Trophoblast cell (in vitro differentiated cells and primary cell): ENCODE measurements around the gene ARCN1.
A peak's percentile ranks its signal among the peaks of the same experiment; 100 is the strongest.
"Not testable (repeated sequence)": the region's sequence is repeated elsewhere in the genome, so short reads cannot be mapped to it uniquely, and the experiment has no call there.

Experiments
- DNase-seq, 2 donors: peaks; one replicate each; pipeline ENCODE4 v3.0.0-alpha.2; 2016
- H2AFZ ChIP-seq: 2 replicates; pipeline ENCODE4 v1.6.1; 2013; ENCODE audit warnings: low read length, moderate library complexity, mild to moderate bottlenecking; ENCODE audit not compliant: insufficient read depth, poor library complexity
- H2AK5ac ChIP-seq: 2 replicates; pipeline ENCODE4 v1.6.1; 2013; ENCODE audit warnings: mild to moderate bottlenecking, low read length
- H2BK120ac ChIP-seq: 2 replicates; pipeline ENCODE4 v1.6.1; 2013; ENCODE audit warnings: low read length, mild to moderate bottlenecking, moderate library complexity; ENCODE audit not compliant: insufficient read depth, poor library complexity
- H2BK12ac ChIP-seq: 2 replicates; pipeline ENCODE4 v1.6.1; 2013; ENCODE audit warnings: mild to moderate bottlenecking, low read length, moderate library complexity
- H2BK5ac ChIP-seq: 2 replicates; pipeline ENCODE4 v1.6.1; 2013; ENCODE audit warnings: low read length, low read depth, moderate library complexity, mild to moderate bottlenecking; ENCODE audit not compliant: poor library complexity
- H3K14ac ChIP-seq: 2 replicates; pipeline ENCODE4 v1.6.1; 2013; ENCODE audit warnings: mild to moderate bottlenecking, low read length
- H3K18ac ChIP-seq: 2 replicates; pipeline ENCODE4 v1.6.1; 2013; ENCODE audit warnings: mild to moderate bottlenecking, low read length
- H3K23ac ChIP-seq: 2 replicates; pipeline ENCODE4 v1.6.1; 2013; ENCODE audit warnings: low read length
- H3K27ac ChIP-seq: 2 replicates; pipeline ENCODE4 v1.5.1; 2013; ENCODE audit warnings: low read depth, mild to moderate bottlenecking, inconsistent platforms, low read length, moderate library complexity
- H3K27me3 ChIP-seq: 2 replicates; pipeline ENCODE4 v1.6.1; 2013; ENCODE audit warnings: inconsistent platforms, mild to moderate bottlenecking, low read length, moderate library complexity; ENCODE audit not compliant: insufficient read depth
- H3K36me3 ChIP-seq, 2 experiments: 1 replicate in 1 of 2; 2 replicates in 1 of 2; pipeline ENCODE4 v1.6.1; 2013; ENCODE audit warnings: low read length in 2 of 2, mild to moderate bottlenecking in 2 of 2, moderate library complexity in 1 of 2; ENCODE audit not compliant: insufficient read depth in 2 of 2, control insufficient read depth in 1 of 2
- H3K4ac ChIP-seq: 2 replicates; pipeline ENCODE4 v1.6.1; 2013; ENCODE audit warnings: low read depth, mild to moderate bottlenecking, low read length, moderate library complexity
- H3K4me1 ChIP-seq, 2 experiments: 1 replicate in 1 of 2; 2 replicates in 1 of 2; pipeline ENCODE4 v1.6.1; 2013; ENCODE audit warnings: low read length in 2 of 2, mild to moderate bottlenecking in 2 of 2, moderate library complexity in 1 of 2; ENCODE audit not compliant: insufficient read depth in 2 of 2, control insufficient read depth in 1 of 2
- H3K4me2 ChIP-seq: 2 replicates; pipeline ENCODE4 v1.6.1; 2013; ENCODE audit warnings: inconsistent platforms, mild to moderate bottlenecking, low read length, moderate library complexity
- H3K4me3 ChIP-seq: 2 replicates; pipeline ENCODE4 v1.5.1; 2013; ENCODE audit warnings: mild to moderate bottlenecking, low read depth, low read length, inconsistent platforms
- H3K79me1 ChIP-seq: one replicate; pipeline ENCODE4 v1.6.1; 2013; ENCODE audit warnings: low read length
- H3K79me2 ChIP-seq: 2 replicates; pipeline ENCODE4 v1.6.1; 2013; ENCODE audit warnings: low read length, mild to moderate bottlenecking; ENCODE audit not compliant: control insufficient read depth, insufficient read depth, poor library complexity
- H3K9ac ChIP-seq: 2 replicates; pipeline ENCODE4 v1.6.1; 2013; ENCODE audit warnings: mild to moderate bottlenecking, low read length
- H3K9me3 ChIP-seq: 2 replicates; pipeline ENCODE4 v1.6.1; 2013; ENCODE audit warnings: low read depth, mild to moderate bottlenecking, control low read depth, inconsistent platforms, low read length; ENCODE audit not compliant: insufficient read depth
- H4K12ac ChIP-seq: 2 replicates; pipeline ENCODE4 v1.6.1; 2013; ENCODE audit warnings: low read depth, mild to moderate bottlenecking, low read length, moderate library complexity
- H4K8ac ChIP-seq: 2 replicates; pipeline ENCODE4 v1.6.1; 2013; ENCODE audit warnings: low read depth, mild to moderate bottlenecking, low read length, moderate library complexity
- H4K91ac ChIP-seq: one replicate; pipeline ENCODE4 v1.6.1; 2013; ENCODE audit warnings: low read depth, mild to moderate bottlenecking, low read length, moderate library complexity
- WGBS: extraction: QIAGEN DNeasy Blood & Tissue Kit; methylation state at CpG from one replicate; pipeline ENCODE4 v1.1.7; 2013; ENCODE audit warnings: missing lambda C conversion rate; ENCODE audit not compliant: insufficient read length, insufficient coverage; ENCODE audit errors: extremely low coverage; 5-methylcytosine and 5-hydroxymethylcytosine counted together

ARCN1 gene

DNA sequence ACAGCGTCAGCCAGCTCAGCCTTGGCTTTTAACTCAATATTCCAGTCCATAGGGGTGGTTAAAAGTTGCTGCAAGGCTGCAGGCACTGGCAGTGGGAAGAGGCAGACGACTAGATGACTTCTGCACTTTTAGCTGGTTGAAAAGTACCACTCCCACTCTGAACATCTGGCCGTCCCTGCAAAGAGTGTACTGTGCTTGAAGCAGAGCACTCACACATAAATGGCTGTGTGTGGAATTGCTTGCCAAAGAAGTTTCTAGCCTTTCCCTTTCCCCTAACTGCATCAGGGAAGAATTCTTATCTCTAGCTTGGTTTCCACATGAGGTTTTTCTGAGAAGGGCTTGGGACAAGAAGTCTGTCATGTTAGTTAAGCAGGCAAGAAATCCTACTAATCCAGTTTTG, 30.1 kb downstream of the ARCN1 start:
- Histone ChIP-seq H2AK5ac (no peak overlapping the region), H3K4me3 (no peak overlapping the region), H2BK12ac (no peak overlapping the region), H3K9ac (no peak overlapping the region), H4K91ac (no peak overlapping the region), H2AFZ (no peak overlapping the region), H4K12ac (no peak overlapping the region), H3K4me2 (no peak overlapping the region), H3K4me1 (peaks cover 4 to 8% of the 10 kb centered on the region in 2 experiments), H3K79me1 (no peaks in the 10 kb centered on the region), H3K18ac (no peak overlapping the region), H3K9me3 (no peaks in the 10 kb centered on the region), H3K79me2 (no peaks in the 10 kb centered on the region), H3K4ac (no peak overlapping the region), H2BK120ac (no peak overlapping the region), H3K27me3 (no peaks in the 10 kb centered on the region), H3K36me3 (peaks cover 21 to 39% of the 10 kb centered on the region in 2 experiments), H2BK5ac (no peak overlapping the region), H3K14ac (no peak overlapping the region), H3K27ac (no peak overlapping the region), H3K23ac (no peak overlapping the region), H4K8ac (no peak overlapping the region)
- WGBS, result no CpG with 5 or more reads among the region's 3 CpGs
- DNase-seq, result no peak

- not testable (repeated sequence) for H3K4me2 ChIP-seq, H2AFZ ChIP-seq
Observed at GRCh38 chr11:118603709-118604108, 31.5 kb downstream of the ARCN1 start.

DNA sequence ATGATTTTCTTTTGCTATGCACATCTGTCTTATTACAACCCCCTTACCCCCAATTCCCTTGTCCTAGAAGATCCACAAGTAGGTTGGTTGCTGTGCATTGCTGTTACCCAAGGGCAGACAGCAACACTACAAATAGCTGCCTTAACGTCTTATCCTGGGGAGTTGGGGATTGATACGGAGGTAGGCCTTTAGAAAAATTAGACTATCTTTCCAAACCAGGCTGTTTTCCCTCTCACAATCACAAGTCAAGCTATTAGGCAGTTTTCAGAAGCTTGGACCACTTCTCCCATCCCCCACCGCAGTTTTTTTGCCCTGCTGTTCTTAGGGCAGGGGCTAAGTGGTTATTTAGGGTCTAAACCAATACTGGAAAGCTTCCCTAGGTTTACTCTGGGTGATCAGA, 32.4 kb downstream of the ARCN1 start:
- Histone ChIP-seq H2AK5ac (no peak overlapping the region), H3K18ac (no peak overlapping the region), H3K4ac (no peak overlapping the region), H4K91ac (no peak overlapping the region), H3K9ac (no peak overlapping the region), H3K14ac (no peak overlapping the region), H3K36me3 (peaks cover 7 to 21% of the 10 kb centered on the region in 2 experiments), H3K79me2 (no peaks in the 10 kb centered on the region), H3K4me2 (no peak overlapping the region), H4K12ac (no peak overlapping the region), H2BK5ac (no peak overlapping the region), H3K79me1 (peaks cover 5% of the 10 kb centered on the region), H2AFZ (no peak overlapping the region), H2BK12ac (no peak overlapping the region), H2BK120ac (no peak overlapping the region), H4K8ac (no peak overlapping the region), H3K23ac (no peak overlapping the region), H3K4me1 (peaks cover 17 to 18% of the 10 kb centered on the region in 2 experiments), H3K27ac (no peak overlapping the region), H3K9me3 (peaks cover 8% of the 10 kb centered on the region), H3K27me3 (peaks cover 17% of the 10 kb centered on the region), H3K4me3 (no peak overlapping the region)
- no CpG with 5 or more reads among the region's 3 CpGs for WGBS
- no peak for DNase-seq

More at GRCh38 chr11:118603709-118604108, 31.5 kb downstream of the ARCN1 start:
- Histone ChIP-seq H3K4me1 (peaks cover 11 to 13% of the 10 kb centered on the region in 2 experiments), H3K36me3 (peaks cover 14 to 30% of the 10 kb centered on the region in 2 experiments)
- not testable (repeated sequence) for H2BK5ac ChIP-seq, H3K23ac ChIP-seq, H3K27me3 ChIP-seq, H4K8ac ChIP-seq, H3K4me3 ChIP-seq, H3K27ac ChIP-seq, H4K12ac ChIP-seq, H3K18ac ChIP-seq, H3K9ac ChIP-seq, H3K14ac ChIP-seq, H3K79me2 ChIP-seq, H3K9me3 ChIP-seq, H4K91ac ChIP-seq, H2BK120ac ChIP-seq, H2AK5ac ChIP-seq, H2BK12ac ChIP-seq, H3K79me1 ChIP-seq, H3K4ac ChIP-seq
- WGBS, result no CpG with 5 or more reads among the region's 8 CpGs
- peak; percentile 39 to 56 for DNase-seq

DNA sequence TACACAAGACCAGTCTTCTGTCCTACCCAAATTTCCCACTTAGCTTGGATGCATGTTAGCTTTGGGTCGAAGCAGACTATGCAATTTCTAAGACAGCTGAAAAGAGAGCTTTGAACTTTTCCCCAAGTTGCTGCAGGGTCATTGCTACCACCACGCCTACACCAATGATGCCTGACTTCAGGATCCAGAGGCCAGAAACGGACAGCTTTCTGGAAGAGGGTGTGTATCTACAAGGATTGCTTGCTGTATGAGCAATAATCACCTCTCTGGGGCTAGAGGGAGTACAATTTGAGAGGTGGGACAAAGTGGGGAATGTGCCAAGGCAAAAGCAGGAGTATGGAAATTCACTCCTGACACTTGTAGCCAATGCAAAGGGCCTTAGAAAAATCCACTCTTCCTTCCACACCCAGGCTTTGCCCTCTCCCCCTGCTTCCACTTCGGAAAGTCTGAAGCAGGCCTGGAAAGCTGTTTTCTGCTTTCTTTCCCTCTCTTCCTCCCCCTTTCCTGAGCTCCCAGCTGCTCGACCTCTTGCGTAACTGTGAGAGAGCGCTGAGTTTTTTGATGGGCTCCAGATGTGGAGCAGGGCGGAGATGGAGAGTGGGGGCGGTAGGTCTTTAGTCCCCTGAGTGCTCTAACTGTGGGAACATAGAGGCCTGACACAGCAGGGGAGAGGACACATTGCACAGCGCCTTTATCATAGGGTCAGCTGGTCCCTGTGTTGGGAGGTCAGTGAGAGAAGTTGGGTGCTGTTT, 33.1 kb downstream of the ARCN1 start:
- Histone ChIP-seq H3K23ac (no peak overlapping the region), H3K36me3 (peaks cover 7 to 16% of the 10 kb centered on the region in 2 experiments), H3K4me1 (peaks cover 19 to 24% of the 10 kb centered on the region in 2 experiments), H4K91ac (no peak overlapping the region), H3K18ac (no peak overlapping the region), H3K4me2 (no peak overlapping the region), H2BK5ac (no peak overlapping the region), H2BK120ac (no peak overlapping the region), H3K14ac (no peak overlapping the region), H2AK5ac (no peak overlapping the region), H3K4me3 (no peak overlapping the region), H4K12ac (no peak overlapping the region), H3K79me2 (no peaks in the 10 kb centered on the region), H3K9ac (no peak overlapping the region), H3K27ac (no peak overlapping the region), H3K79me1 (peaks cover 5% of the 10 kb centered on the region), H2AFZ (no peak overlapping the region), H2BK12ac (no peak overlapping the region), H3K9me3 (peaks cover 8% of the 10 kb centered on the region), H3K4ac (no peak overlapping the region), H4K8ac (no peak overlapping the region), H3K27me3 (peaks cover 24% of the 10 kb centered on the region)
- DNase-seq, result peak in 1 of 2 donors; percentile 23
- no CpG with 5 or more reads among the region's 10 CpGs for WGBS
